ENCODE results near the gene RPAP2.
"Not testable (repeated sequence)": the region's sequence is repeated elsewhere in the genome, so short reads cannot be mapped to it uniquely, and the experiment has no call there.

GRCh38 chr1:92377991-92378390, 79.1 kb downstream of the RPAP2 start:
- not testable (repeated sequence) for TF ChIP-seq CTCF (IDR thresholded peaks at IDR 0.05; ENCODE audit: control extremely low read depth in 1 of 3, insufficient read depth in 1 of 3, low read depth in 1 of 3, low read length in 3 of 3); SIN3A (conservative IDR thresholded peaks at IDR 0.05 in 1 of 2, IDR thresholded peaks at IDR 0.05 in 1 of 2; ENCODE audit: low read depth in 1 of 2, low read length in 2 of 2); TBP (IDR thresholded peaks at IDR 0.05; ENCODE audit: low read depth, low read length); POLR2A (IDR thresholded peaks at IDR 0.05; ENCODE audit: control extremely low read depth in 1 of 2, low read depth in 2 of 2, low read length in 2 of 2); NRF1 (IDR thresholded peaks at IDR 0.05; ENCODE audit: low read depth, low read length); KDM1A (IDR thresholded peaks at IDR 0.05; ENCODE audit: borderline replicate concordance, low read length); EP300 (IDR thresholded peaks at IDR 0.05; ENCODE audit: borderline replicate concordance in 1 of 2, low read depth in 2 of 2, low read length in 2 of 2); CBX5 (IDR thresholded peaks at IDR 0.05; ENCODE audit: low read depth, low read length); SUZ12 (IDR thresholded peaks at IDR 0.05; ENCODE audit: low read length); POLR2AphosphoS5 (IDR thresholded peaks at IDR 0.05; ENCODE audit: low read depth, low read length); USF2 (IDR thresholded peaks at IDR 0.05; ENCODE audit: low read length); EGR1 (IDR thresholded peaks at IDR 0.05; ENCODE audit: borderline replicate concordance, low read depth, low read length); CREB1 (IDR thresholded peaks at IDR 0.05); ATF3 (IDR thresholded peaks at IDR 0.05; ENCODE audit: insufficient read depth, low read depth, low read length)

Data from H1 (cell line).